HG03354 (cell line): ENCODE measurements around the gene CACTIN.
"Not testable (repeated sequence)": the region's sequence is repeated elsewhere in the genome, so short reads cannot be mapped to it uniquely, and the experiment has no call there.

ENCODE experiments used
- ATAC-seq: cut with Tn5 transposase; IDR thresholded peaks from one replicate; pipeline ENCODE4 v1.9.1; 2021; ENCODE audit warnings: mild to moderate bottlenecking; ENCODE audit not compliant: unreplicated experiment, poor library complexity, severe bottlenecking

CACTIN gene

DNA sequence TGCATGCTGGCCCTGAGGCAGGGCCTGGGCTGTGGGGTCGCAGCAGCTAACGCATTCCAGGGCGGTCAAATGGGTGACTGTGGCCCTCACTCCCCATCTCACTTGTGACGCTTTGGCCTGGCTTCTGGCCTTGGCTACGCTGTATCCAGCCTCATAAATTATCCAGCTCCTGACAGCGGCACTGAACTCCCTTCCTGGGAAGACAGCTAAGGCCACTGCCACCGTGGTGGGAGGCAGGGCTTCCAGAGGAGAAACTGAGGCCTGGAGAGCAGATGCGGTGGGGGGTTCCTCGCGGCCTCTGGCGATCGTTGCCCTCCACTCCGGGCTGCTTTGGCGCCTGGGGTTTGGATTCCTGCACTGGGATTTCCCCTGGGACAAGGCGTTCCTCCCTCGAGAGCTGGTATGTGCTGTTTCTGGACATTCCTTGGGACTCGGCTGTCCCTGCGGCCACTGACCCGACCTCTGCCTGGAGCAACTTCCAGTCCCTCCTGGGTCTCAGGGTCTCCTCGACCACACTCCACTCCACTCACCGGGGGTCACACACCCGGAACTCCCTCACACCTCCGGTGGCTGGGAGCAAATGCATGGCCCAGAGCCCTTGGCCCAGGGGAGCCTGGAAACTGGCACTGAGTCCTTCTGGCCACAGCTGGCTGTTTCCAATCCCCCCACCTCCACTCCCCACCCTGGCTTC lies 23.3 kb downstream of the CACTIN start:
- no peak for ATAC-seq

DNA sequence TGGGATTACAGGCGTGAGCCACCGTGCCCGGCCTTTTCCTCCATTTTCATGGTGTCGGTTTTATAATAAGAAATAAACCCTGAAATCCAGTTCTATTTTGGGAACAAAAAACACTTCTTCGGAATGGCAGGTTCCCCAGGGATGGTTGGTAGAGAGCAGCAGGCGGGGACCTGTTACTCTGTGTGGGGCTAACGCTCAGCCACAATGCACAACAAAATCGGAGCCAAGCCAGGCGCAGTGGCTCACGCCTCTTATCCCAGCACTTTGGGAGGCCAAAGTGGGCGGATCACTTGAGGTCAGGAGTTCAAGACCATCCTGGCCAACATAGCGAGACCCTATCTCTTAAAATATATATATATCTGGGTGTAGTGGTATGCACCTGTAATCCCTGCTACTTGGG lies 25.6 kb downstream of the CACTIN start:
- no peak for ATAC-seq

DNA sequence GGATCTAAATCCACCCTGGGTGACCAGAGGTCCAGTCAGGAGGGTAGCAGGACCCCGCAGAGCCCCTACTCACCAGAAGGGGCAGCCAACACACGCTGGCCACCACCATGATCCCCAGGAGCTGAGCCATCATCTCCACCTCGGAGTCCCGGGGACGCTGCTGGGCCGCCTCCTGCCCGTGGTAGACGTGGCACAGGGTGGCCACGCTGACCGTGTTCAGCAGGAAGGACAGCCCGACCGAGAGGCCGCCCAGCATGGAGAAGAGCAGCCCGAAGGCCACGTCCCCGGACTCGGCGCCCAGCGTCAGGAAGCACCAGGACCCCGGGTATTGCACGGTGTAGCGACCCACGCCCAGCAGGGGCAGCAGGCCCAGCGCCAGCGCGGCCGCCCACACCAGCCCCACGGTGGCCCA lies 26.8 kb downstream of the CACTIN start:
- ATAC-seq, result no peak

DNA sequence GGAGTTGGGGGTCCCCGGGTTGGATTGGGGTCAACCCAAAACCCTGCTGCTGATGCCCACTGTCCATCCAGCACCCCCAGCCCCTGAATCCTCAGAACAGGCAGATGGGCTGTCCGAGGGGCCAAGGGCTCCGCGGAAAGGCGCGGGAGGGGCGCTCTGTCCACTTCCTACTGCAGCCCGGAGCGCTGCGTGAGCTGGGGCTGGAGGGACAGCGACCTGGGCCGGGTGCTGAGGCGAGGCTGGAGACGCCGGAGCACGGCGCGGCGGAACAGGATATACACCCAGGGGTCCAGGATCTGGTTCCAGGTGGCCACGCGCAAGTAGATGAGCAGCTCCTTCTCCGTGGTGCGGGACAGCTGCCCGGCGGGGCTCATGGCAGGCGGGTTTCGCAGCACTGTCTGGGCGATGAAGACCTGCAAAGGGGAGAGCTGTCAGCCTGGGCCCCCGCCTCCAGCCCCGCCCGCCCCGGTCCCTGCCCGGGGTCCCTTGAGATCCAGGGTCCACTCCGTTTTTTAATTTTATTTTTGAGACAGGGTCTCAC lies 31.0 kb downstream of the CACTIN start:
- no peak for ATAC-seq

DNA sequence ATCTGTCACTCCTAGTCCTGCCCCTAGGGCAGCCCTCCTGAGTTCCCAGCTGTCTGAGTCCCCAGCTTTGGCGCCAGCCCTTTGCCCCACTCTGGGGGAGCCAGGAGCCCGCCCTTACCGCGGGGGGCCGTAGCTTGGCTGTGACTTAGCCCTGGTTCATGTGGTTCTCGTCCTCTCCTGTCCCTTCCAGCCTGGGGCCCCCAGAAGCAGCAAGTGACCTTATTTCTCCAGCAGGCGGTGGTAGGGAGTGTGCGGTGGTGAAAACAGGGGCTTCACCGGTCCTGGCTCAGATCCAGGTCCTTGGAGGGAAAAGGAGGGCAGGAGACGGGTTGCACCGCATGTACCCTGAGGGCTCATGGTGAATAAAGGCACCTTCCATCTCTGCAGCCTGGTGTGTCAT lies 33.4 kb downstream of the CACTIN start:
- no peak for ATAC-seq

DNA sequence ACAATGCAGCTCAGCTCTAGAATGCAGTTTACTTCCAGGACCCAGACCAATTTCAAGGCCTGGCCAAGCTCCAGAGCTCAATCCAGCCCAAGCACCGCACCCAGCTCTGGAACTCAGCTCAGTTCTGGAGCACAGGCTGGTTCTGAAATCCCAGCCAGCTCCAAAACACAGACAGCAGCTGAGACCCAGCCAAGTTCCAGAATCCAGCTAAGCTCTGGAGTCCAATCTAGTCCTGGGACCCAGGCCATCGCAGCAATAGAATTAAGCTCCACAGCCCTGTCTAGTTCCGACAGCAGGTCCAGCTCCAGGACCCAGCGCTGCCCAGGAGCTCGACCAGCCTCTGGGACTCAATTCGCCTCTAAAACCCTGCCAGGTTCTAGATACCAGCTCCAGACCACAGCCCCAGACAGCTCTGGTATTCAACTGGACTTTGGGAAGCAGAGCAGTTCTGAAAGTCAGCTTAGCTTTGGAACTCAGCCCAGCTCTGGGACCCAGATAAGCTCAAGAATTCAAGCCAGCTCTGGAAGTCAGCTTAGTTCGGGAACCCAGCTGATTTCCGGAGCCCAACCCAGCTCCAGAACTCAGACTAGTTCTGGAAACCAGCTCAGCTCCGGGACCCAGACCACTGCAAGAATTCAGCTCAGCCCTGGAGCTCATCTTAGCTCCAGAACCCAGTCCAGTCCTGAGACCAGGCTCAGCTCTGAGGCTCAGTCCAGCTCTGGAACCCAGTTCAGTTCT lies 34.5 kb downstream of the CACTIN start:
- no peak for ATAC-seq

DNA sequence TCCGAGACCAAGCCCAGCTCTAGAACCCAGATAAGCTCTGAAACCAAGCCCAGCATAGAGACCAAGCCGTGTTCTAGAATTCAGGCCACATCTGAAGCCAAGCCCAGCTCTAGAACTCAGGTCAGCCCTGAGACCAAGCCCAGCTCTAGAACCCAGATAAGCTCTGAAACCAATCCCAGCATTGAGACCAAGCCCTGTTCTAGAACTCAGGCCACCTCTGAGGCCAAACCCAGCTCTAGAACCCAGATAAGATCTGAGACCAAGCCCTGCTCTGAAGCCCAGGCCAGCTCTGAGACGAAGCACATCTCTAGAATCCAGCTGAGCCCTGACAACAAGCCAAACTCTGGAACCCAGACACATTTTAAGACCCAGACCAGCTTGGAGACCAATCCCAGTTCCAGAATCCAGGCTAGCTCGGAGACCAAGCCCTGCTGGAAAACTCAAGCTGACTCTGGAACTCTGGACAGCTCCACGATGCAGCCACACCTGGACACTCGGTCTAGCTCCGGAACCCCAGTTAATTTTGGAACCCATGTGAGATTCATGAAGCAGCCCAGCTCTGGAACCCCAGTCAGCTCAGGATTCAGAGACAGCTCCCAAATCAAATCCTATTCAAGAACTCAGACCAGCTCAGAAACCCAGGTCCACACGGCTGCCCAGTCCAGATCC lies 35.5 kb downstream of the CACTIN start:
- no peak for ATAC-seq

DNA sequence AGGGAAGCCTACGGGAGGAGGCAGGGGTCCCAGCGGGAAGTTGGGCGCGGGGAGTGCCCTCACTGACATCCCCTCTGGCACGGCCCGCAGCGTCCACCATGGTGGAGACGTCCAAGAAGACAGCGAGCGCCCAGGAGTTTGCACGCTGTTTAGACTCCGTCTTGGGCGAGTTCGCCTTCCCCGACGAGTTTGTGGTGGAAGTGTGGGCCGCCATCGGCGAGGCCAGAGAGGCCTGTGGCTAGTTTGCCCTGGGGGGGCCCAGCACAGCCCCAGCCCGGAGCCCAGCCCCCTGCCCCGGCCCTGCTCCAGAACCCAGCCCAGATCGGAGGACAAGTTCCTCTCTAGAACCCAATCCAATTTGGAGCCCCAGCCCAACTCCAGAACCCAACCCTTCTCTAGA lies 36.6 kb downstream of the CACTIN start:
- no peak for ATAC-seq

DNA sequence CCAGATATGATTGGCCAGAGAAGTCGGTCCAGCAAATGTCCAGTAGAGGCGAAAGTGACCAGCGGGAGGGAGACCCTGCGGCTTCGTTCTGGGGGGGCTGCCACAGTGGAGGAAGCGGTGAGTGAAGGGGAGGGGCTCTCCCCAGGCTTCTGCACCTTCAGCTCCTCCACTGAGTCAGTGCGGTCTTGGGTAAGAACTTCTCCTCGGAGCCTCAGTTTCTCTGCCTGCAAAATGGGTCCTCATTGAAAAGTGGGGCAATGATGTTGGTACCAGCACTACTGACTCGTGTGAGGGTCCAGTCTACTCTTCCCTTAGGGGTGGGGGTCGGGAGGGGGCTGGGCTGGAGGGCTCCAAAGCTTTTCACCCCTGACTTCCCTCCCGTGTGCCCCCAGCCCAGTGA lies 37.2 kb downstream of the CACTIN start:
- no peak for ATAC-seq

DNA sequence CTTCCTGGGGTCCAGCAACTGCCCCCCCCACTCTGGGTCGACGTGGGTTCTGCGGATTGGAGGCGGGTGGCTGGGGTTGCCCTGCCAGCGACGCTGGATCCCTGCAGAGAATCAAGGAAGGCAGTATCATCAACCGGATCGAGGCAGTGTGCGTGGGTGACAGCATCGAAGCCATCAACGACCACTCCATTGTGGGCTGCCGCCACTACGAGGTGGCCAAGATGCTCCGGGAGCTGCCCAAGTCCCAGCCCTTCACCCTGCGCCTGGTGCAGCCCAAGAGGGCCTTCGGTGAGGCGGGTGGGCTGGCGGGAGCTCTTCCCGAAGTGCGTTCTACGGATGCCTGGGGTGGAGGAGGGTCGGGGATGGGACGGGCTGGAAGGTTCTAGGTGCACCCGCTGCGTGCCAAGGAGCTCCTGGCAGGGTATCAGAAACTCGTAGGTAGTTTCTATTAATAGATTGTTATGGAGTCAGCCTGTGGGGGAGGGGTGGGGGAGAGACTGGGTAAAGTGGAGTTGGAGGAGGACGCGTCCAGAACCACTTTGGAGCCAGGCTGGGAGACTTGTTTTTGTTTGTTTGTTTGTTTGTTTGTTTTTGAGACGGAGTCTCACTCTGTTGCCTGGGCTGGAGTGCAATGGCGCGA lies 39.8 kb downstream of the CACTIN start:
- ATAC-seq, result no peak

DNA sequence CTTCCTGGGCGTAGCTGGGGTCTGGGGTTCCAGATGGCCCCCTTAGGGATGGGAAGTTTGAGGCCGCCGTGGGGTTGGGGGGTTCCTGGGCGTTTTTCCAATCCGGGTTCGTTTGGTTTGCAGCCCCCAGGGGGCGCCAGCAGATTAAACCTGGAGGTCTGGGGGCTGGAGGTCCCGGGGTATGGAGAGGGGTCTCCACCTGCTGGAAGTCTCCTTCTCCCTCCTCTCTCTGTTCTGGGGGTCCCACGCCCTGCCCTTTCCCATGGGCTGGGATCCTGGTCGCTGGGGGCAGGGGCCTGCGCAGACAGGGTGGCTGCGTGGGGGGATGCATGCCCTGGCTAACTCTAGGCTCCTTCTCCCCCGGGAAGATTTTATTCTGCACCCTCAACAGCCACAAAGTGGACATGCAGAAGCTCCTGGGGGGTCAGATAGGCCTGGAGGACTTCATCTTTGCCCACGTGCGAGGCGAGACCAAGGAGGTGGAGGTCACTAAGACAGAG lies 40.4 kb downstream of the CACTIN start:
- no peak for ATAC-seq

DNA sequence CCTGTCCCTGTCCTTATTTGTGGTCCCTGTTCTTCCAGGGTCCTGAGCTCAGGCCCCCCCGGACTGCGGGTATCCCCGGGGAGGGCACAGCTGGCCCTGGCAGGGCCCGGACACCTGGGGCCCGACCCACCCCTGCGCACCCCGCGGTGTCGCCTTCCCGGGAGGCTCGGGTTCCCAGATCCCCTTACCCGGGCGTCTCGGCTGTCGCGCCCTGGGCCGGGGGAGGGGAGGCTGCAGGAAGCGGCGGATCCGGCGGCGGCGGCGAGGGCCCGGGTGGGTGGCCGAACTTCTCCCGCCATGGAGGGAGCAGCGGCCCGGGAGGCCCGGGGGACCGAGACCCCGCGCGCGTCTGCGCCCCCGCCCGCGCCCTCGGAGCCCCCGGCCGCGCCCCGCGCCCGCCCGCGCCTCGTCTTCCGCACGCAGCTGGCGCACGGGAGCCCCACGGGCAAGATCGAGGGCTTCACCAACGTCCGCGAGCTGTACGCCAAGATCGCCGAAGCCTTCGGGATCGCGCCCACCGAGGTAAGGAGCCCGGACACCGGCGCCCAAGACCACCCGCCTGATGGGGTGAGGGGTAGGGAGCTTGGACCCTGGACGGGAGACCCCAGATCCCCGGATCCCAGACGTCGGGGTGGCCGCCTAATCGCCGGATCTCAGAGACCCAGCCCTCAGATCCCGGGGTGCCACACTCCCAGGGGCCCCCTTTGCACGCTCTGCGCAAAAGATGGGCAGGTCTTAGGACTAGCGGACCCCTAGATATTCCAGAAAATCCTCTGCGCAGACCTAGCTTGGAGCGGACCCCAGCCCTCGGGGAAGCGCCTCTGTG lies 41.1 kb downstream of the CACTIN start, which contains the start of gene GIPC3:
GIPC3 (plus strand) TSS at position 178 of the 826 bp plus-strand sequence; CDS start at position 298, 120 bp downstream.
- ATAC-seq, result no peak

DNA sequence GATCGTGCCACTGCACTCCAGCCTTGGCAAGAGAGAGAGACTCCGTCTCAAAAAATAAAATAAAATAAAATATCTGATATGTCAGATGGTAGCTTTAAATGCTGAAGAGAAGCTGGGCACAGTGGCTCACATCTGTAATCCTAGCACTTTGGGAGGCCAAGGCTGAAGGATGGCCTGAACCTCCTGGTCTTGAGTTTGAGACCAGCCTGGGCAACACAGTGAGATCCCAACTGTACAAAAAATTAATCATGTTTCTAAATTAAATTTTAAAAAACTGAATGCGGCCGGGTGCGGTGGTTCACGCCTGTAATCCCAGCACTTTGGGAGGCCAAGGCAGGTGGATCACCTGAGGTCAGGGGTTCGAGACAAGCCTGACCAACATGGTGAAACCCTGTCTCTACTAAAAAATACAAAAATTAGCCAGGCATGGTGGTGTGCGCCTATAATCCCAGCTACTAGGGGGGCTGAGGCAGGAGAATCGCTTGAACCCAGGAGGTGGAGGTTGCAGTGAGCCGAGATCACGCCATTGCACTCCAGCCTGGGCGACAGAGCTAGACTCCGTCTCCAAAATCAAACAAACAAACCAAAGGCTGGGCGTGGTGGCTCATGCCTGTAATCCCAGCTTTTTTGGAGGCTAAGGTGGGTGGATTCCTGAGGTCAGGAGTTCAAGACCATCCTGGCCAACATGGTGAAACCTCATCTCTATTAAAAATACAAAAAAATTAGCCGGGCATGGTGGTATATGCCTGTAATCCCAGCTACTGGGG lies 42.4 kb downstream of the CACTIN start:
- not testable (repeated sequence) for ATAC-seq

DNA sequence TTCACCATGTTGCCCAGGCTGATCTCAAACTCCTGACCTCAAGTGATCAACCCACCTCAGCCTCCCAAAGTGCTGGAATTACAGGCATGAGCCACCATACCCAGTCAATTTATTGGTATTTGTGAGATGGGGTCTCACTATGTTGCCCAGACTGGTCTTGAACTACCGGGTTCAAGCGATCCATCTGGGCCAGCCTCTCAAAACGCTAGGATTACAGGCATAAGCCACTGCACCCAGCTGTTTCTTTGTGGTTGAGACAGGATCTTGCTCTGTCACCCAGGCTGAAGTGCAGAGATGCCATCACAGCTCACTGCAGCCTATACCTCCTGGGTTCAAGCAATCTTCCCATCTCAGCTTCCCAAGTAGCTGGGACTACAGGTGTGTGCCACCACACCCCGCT lies 44.8 kb downstream of the CACTIN start:
- ATAC-seq, result not testable (repeated sequence)

DNA sequence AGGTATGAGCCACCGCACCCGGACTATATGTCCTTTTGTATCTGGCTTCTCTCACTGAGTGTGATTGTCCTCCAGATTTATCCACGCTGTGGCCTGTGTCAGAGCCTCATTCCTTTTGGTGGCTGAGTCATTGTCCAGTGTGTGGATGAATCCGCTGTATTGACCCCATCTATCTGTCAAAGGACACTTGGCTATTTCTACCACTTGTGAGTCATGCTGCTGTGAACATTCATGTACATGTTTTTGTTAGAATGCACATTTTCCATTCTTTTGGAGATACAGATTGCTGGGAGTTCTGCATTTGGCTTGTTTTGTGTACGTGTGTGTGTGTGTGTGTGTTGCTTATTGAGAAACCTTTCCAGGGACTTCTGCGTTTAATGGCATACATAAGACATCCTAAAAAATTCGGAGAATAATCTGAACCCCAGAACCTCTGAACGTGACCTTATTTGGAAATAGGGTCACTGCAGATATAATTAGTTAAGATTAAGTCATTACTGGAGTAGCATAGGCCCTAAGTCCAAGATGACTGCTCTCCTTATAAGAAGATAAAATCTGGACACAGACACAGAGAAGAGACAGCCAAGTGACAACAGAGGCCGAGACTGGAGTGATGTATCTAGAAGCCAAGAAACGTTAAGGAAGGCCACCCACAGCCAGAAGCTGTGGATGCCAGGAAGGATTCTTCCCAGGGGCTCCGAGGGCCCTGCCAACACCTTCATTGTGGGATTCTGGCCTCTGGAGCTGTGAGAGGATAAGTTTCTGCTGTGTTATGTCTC lies 46.2 kb downstream of the CACTIN start:
- no peak for ATAC-seq

DNA sequence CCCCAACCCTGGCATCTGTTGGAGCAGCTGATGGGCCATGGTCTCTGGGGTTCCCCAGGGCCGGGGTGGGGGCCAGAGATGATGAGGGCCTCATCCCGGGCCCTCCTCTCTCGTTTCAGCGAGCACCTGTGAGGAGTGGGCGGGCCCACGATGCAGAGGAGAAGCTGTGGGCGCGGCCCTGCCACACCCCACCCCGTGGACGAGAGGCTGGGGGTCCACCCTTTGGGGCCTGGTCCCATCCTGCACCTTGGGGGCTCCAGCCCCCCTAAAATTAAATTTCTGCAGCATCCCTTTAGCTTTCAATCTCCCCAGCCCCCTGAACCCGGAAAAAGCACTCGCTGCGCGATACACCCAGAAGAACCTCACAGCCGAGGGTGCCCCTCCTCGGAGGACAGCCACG lies 48.2 kb downstream of the CACTIN start:
- ATAC-seq, result no peak

DNA sequence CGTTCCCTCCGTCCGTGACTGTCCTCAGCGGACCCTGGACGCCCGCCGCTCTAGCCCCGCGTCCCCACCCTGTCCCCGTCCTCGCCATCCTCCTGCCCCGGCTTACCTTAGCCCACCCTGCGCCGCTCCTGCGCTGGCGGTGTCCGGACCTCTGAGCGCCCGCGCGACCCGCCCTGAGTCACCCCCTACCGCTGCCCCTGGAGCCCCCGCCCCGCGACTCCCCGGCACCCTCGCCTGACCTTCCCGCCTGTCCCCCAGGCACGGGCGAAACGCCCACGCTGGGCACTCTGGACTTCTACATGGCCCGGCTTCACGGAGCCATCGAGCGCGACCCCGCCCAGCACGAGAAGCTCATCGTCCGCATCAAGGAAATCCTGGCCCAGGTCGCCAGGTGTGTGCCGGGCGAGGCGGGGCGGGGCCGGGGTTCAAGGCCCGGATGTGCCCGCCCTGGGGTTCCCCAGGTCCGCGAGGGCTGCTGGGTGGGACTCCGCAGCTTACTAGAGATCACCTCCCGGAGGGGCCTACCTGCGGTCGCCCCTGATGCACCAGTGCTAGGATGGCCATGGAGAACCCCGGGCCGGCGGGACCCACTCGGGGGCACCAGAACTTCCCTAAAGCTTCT lies 48.8 kb downstream of the CACTIN start:
- ATAC-seq, result no peak
